ENCODE measurements around the gene SLC7A1. TPM values are rescaled to one million over a fixed set of nuclear protein-coding genes. Genes with fewer than 3 reads are reported as not detected.

SLC7A1 gene
- total and polyA plus RNA-seq, 2 of the 4 experiments (the other 2 are of a cell fraction): 9.7 to 22.3 TPM

DNA sequence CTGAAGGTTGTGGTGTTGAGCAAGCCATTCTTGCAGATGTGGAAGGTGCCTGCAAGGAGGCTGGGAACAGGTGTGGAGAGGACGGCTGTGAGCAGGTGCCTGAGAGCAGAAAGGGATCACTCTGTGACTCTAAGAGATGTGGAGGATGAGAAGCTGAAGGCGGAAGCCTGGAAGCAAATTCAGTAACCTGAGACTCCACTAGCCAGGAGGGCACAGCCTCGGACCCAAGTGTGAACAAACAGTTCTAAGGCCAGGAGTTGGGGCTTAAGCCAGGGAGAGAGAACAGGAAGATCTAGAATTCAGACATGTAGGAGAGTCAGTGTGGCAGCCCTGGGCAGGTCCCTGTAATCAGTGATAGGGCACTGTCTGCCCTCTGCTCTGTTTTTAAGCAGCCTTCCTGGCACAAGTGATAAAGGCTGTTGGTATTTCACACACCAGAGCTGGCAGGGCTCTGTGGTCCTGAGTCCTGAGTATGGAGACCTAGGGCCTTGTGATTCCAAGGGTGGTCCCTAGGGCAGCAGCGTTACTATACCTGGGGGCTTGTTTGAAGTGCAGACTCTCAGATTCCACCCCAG lies 131.3 kb downstream of the SLC7A1 start:
- Histone ChIP-seq H3K4me1 (ENCODE audit: control insufficient read depth, insufficient read depth, low read length) (peaks cover 1% of the 10 kb centered on the region; the same call in 1 of the 2 replicates), H3K9ac (ENCODE audit: low read depth, low read length) (no peak overlapping the region), H4K20me1 (ENCODE audit: insufficient read depth, low read length) (no peaks in the 10 kb centered on the region), H2BK15ac (ENCODE audit: low read depth, low read length) (no peak overlapping the region), H3K18ac (ENCODE audit: low read depth, low read length) (no peak overlapping the region), H3K4me3 (ENCODE audit: insufficient read depth, low read depth, low read length) (no peak overlapping the region), H3K4ac (ENCODE audit: low read depth, low read length) (no peak overlapping the region), H3K56ac (ENCODE audit: extremely low read depth, insufficient read depth, low read length) (no peak overlapping the region), H3K14ac (replicated peaks; ENCODE audit: low read depth, low read length) (no peak overlapping the region), H4K8ac (ENCODE audit: low read depth in 2 of 2, low read length in 2 of 2) (no peak overlapping the region), H2BK5ac (ENCODE audit: low read depth, low read length, poor library complexity, severe bottlenecking) (no peak overlapping the region), H3K9me3 (ENCODE audit: control insufficient read depth, insufficient read depth, low read length) (no peaks in the 10 kb centered on the region), H3K36me3 (ENCODE audit: control insufficient read depth, insufficient read depth, low read length) (no peaks in the 10 kb centered on the region), H2AK9ac (replicated peaks; ENCODE audit: low read depth, low read length, poor library complexity) (no peak overlapping the region), H3K9me1 (ENCODE audit: insufficient read depth, low read length) (no peaks in the 10 kb centered on the region), H3K79me1 (ENCODE audit: low read depth in 1 of 2, low read length in 2 of 2) (no peaks in the 10 kb centered on the region), H4K5ac (ENCODE audit: low read depth, low read length) (no peak overlapping the region), H2AK5ac (ENCODE audit: low read depth, low read length) (no peak overlapping the region), H3K23ac (ENCODE audit: low read depth, low read length) (no peak overlapping the region), H2BK20ac (ENCODE audit: low read depth, low read length) (no peak overlapping the region), H3K4me2 (ENCODE audit: low read depth, low read length) (no peak overlapping the region), H2BK120ac (ENCODE audit: low read depth, low read length) (no peak overlapping the region), H3K27me3 (ENCODE audit: control insufficient read depth, insufficient read depth, low read length) (peaks cover 34% of the 10 kb centered on the region), H3K27ac (ENCODE audit: insufficient read depth, low read length) (no peak overlapping the region), H4K91ac (ENCODE audit: insufficient read depth, low read depth, low read length) (no peak overlapping the region), H2AFZ (replicated peaks; ENCODE audit: low read length, poor library complexity) (no peak overlapping the region)
- in situ Hi-C loops (cut with MboI; ENCODE audit: low sequenced_read_pairs): no loop called here
- no peak for DNase-seq
- dilution Hi-C loops (cut with HindIII; ENCODE audit: low sequenced_read_pairs, unreplicated experiment): no loop called here
- ChIA-PET POLR2A (ENCODE audit: unreplicated experiment) (no interaction called here), CTCF (no interaction called here)
- ATAC-seq (ENCODE audit: low read depth): no peak
- intact Hi-C loops (cut with micrococcal nuclease): no loop called here
- 67% methylated on average over 2 of the region's 4 CpGs; no CpG with 5 or more reads in 1 of the 2 experiments for WGBS, 2 experiments (ENCODE audit: extremely low coverage in 2 of 2, insufficient read length in 1 of 2)
- no TSS peak for BruUV-seq (replicated peaks)
- TF ChIP-seq MAFK (IDR thresholded peaks at IDR 0.05; ENCODE audit: low read depth, low read length) (no peak), MXI1 (IDR thresholded peaks at IDR 0.05; ENCODE audit: borderline replicate concordance, low read depth, low read length) (no peak), BHLHE40 (IDR thresholded peaks at IDR 0.05; ENCODE audit: low read depth, low read length) (no peak)
